T-cell (primary cell): ENCODE measurements around the gene KIAA2012. TPM values are rescaled to one million over a fixed set of nuclear protein-coding genes. Genes with fewer than 3 reads are reported as not detected.
A peak's percentile ranks its signal among the peaks of the same experiment; 100 is the strongest.

Source experiments
- ATAC-seq, 4 experiments: fragments of 200-7000 bp in 3 of 4; fragments of 150-1000 bp in 1 of 4; cut with Tn5 transposase; replicated peaks in 1 of 4; 1 replicate in 3 of 4; 2 replicates in 1 of 4; pipeline ENCODE4 v1.10.0; 2021; ENCODE audit warnings: moderate library complexity in 3 of 4, mild to moderate bottlenecking in 2 of 4, moderate number of reproducible peaks in 1 of 4
- CTCF ChIA-PET, 2 donors: fragments of 300-600 bp; sonication (Branson Sonifier 250); formaldehyde crosslinking; loops; one replicate each; lab custom pipeline; 2022; ENCODE audit warnings: antibody characterized with exemption in 2 of 2; lab: Charles Lee
- POLR2A ChIA-PET, 2 donors: fragments of 300-600 bp; sonication (Branson Sonifier 250); formaldehyde crosslinking; loops; one replicate each; lab custom pipeline; 2022; ENCODE audit warnings: antibody characterized with exemption in 2 of 2; lab: Charles Lee
- DNase-seq, 35 experiments: peaks; one replicate each; pipeline versions ENCODE4 v3.0.0 to v3.0.0-alpha.2; 2013 to 2023
- H3K27ac ChIP-seq: one replicate; pipeline ENCODE4 v1.5.1; 2013; ENCODE audit warnings: low read length
- H3K27me3 ChIP-seq, 2 experiments: replicated peaks in 1 of 2; 1 replicate in 1 of 2; 2 replicates in 1 of 2; pipeline versions ENCODE4 v1.6.1 to v1.7.0; 2013; ENCODE audit warnings: low read length in 1 of 2, mixed read lengths in 1 of 2; ENCODE audit not compliant: control insufficient read depth in 2 of 2, insufficient read depth in 2 of 2; ENCODE audit errors: extremely low read depth in 1 of 2
- H3K36me3 ChIP-seq, 2 donors: 1 replicate in 1 of 2; 2 replicates in 1 of 2; pipeline versions ENCODE4 v1.6.1 to v1.7.0; 2013; ENCODE audit warnings: low read length in 1 of 2; ENCODE audit not compliant: control insufficient read depth in 2 of 2, insufficient read depth in 1 of 2; ENCODE audit errors: extremely low read depth in 1 of 2
- H3K4me1 ChIP-seq, 2 experiments: 1 replicate in 1 of 2; 2 replicates in 1 of 2; pipeline versions ENCODE4 v1.6.1 to v1.7.0; 2013; ENCODE audit warnings: low read length in 2 of 2, mixed read lengths in 1 of 2; ENCODE audit not compliant: insufficient read depth in 2 of 2, control insufficient read depth in 1 of 2; ENCODE audit errors: extremely low read depth in 1 of 2
- H3K4me3 ChIP-seq, 2 donors: 1 replicate in 1 of 2; 2 replicates in 1 of 2; pipeline versions ENCODE4 v1.5.1 to v1.7.0; 2013; ENCODE audit warnings: mild to moderate bottlenecking in 2 of 2, low read length in 1 of 2, moderate library complexity in 1 of 2; ENCODE audit not compliant: control insufficient read depth in 1 of 2; ENCODE audit errors: extremely low read depth in 1 of 2
- H3K9me3 ChIP-seq: 2 replicates; pipeline ENCODE4 v1.7.0; 2013
- H3K27ac Mint-ChIP-seq, 2 donors: one replicate each; pipeline ENCODE4 v1.8.0; 2020 to 2021; ENCODE audit warnings: mild to moderate bottlenecking in 2 of 2, mixed read lengths in 2 of 2
- H3K27me3 Mint-ChIP-seq, 2 donors: one replicate each; pipeline ENCODE4 v1.8.0; 2021 to 2022; ENCODE audit warnings: mixed read lengths in 2 of 2
- H3K36me3 Mint-ChIP-seq: one replicate; pipeline ENCODE4 v1.8.0; 2021; ENCODE audit warnings: mixed read lengths
- H3K4me1 Mint-ChIP-seq, 3 donors: one replicate each; pipeline ENCODE4 v1.8.0; 2020 to 2022; ENCODE audit warnings: mixed read lengths in 3 of 3, mild to moderate bottlenecking in 1 of 3
- H3K4me3 Mint-ChIP-seq, 3 donors: one replicate each; pipeline ENCODE4 v1.8.0; 2020 to 2022; ENCODE audit warnings: mild to moderate bottlenecking in 3 of 3, mixed read lengths in 3 of 3, moderate library complexity in 3 of 3
- H3K9me3 Mint-ChIP-seq, 3 donors: one replicate each; pipeline ENCODE4 v1.8.0; 2020 to 2022; ENCODE audit warnings: mixed read lengths in 3 of 3
- WGBS: methylation state at CpG from one replicate; pipeline ENCODE4 v1.1.5; 2013; ENCODE audit warnings: missing lambda C conversion rate; ENCODE audit not compliant: insufficient coverage; 5-methylcytosine and 5-hydroxymethylcytosine counted together
- total RNA-seq, 35 experiments: library from RNA in 6 of 35; stranded (reverse) in 6 of 35; fragments of 120-200 nt in 1 of 35; gene quantifications; one replicate each; pipeline versions ENCODE4 v1.2.1 to v1.2.4 and lab custom pipeline; 2013 to 2026

The KIAA2012 gene
- total RNA-seq, 5 donors from 2014 or later (not counting 1 experiment from before 2014, with no cell fraction given) = not detected

DNA sequence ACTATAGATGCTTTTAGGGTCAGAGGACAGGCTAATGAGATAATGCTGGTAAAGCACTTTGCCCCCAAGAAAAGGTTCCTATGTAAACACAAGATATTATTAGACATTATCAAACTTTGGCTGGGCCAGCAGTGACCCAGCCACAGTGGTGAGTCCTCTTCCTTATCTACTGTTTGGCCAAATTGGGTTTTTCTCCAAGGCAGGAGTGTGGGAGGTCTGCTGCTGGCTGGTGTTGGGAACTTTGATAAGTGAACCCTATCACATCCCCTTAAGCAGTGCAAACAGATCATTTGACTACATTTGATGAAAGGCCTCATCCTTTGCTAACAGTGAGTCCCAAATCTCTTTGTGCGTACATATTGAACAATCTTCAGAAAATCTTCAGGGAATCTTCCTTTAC, 23.2 kb upstream of the KIAA2012 start:
- Mint-ChIP-seq H3K4me3 (no peak overlapping the region), H3K4me1 (no peaks in the 10 kb centered on the region), H3K36me3 (no peaks in the 10 kb centered on the region), H3K27ac (no peak overlapping the region), H3K9me3 (no peaks in the 10 kb centered on the region), H3K27me3 (peaks cover 39 to 44% of the 10 kb centered on the region in 2 donors)
- WGBS = no CpG with 5 or more reads among the region's 1 CpG
- DNase-seq (no peak), ATAC-seq (no peak)
- POLR2A ChIA-PET = no interaction called here
- Histone ChIP-seq H3K4me3 (no peak overlapping the region), H3K9me3 (no peaks in the 10 kb centered on the region), H3K4me1 (no peaks in the 10 kb centered on the region), H3K27ac (no peak overlapping the region), H3K36me3 (no peaks in the 10 kb centered on the region), H3K27me3 (peaks cover 0 to 14% of the 10 kb centered on the region in 2 experiments)
- CTCF ChIA-PET = interaction anchor here in 1 of 2 donors (0.6 kb wide), 2 partner anchors 330 to 444 kb away, joined by 3 to 9 read pairs; no protein-coding TSS in a partner anchor

DNA sequence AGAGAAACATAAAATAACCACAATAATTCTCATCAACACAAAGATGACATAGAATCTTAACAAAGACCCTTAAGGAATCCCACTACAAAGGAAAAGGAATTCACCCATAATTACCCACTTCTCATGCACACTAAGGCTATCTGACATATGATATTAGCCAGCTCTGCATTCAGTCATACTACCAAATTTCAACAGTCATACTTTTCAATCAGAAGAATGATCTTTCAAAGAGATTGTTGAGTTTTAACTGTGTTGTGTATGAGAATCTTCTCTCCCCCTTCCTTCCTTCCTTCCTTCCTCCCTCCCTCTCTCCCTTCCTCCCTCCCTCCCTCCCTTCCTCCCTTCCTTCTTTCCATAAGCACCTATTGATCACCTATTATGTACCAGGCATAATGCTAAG, 22.4 kb upstream of the KIAA2012 start:
- no peaks in the 10 kb centered on the region for H3K9me3 Mint-ChIP-seq
- no peaks in the 10 kb centered on the region for H3K9me3 ChIP-seq
- ChIA-PET CTCF (no interaction called here), POLR2A (interaction anchor here in 1 of 2 donors (0.7 kb wide), 1 partner anchor 659 kb away, joined by 3 read pairs; no protein-coding TSS in a partner anchor)
- DNase-seq (no peak), ATAC-seq (no peak)
- no peak overlapping the region for H3K4me3 Mint-ChIP-seq
- peaks cover 0 to 17% of the 10 kb centered on the region in 2 experiments for H3K27me3 ChIP-seq
- no peaks in the 10 kb centered on the region for H3K4me1 ChIP-seq
- no peaks in the 10 kb centered on the region for H3K4me1 Mint-ChIP-seq
- no peak overlapping the region for H3K27ac Mint-ChIP-seq
- no peak overlapping the region for H3K27ac ChIP-seq
- H3K36me3 Mint-ChIP-seq = no peaks in the 10 kb centered on the region
- no peak overlapping the region for H3K4me3 ChIP-seq
- H3K27me3 Mint-ChIP-seq = peaks cover 38 to 41% of the 10 kb centered on the region in 2 donors
- H3K36me3 ChIP-seq = no peaks in the 10 kb centered on the region

DNA sequence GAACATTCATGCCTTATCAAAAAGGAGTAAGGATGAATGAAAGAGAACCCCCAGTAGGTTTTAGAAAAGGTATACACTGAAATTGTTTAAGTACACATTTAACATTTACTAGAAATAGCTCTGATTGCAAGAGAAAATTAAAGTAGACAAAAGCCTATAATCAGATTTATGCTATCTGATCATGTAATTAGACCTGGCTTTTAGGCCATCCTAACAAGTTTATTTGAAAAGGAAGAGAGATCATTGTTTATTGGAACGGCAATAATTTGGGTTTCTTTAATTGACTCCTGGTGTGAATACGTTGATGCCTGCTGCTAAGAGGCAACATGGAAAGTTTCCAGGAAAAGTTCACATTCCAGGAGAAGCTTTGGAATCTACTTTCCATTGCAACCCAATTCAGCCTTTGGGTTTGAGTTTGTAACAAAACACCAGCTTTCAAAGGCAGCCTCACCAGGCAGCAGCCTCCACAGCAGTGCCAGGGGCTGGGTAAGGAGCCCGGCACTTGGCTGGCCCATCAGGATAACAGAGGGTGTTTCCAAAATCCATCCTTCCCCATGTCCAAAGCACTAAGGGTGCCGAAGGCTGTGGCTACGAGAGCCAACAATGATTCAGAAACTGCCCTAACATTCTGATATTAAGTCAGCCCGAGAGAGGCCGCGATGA, 21.4 kb upstream of the KIAA2012 start:
- no peak overlapping the region for H3K27ac ChIP-seq
- Mint-ChIP-seq H3K27ac (no peak overlapping the region), H3K4me1 (no peaks in the 10 kb centered on the region), H3K36me3 (no peaks in the 10 kb centered on the region), H3K27me3 (peaks cover 40 to 43% of the 10 kb centered on the region in 2 donors), H3K9me3 (no peaks in the 10 kb centered on the region), H3K4me3 (no peak overlapping the region)
- no peaks in the 10 kb centered on the region for H3K36me3 ChIP-seq
- ChIA-PET CTCF (no interaction called here), POLR2A (no interaction called here)
- H3K4me1 ChIP-seq = no peaks in the 10 kb centered on the region
- H3K4me3 ChIP-seq = no peak overlapping the region
- H3K27me3 ChIP-seq = peaks cover 0 to 22% of the 10 kb centered on the region in 2 experiments
- 90% methylated on average over 2 of the region's 8 CpGs for WGBS
- DNase-seq (no peak), ATAC-seq (no peak)
- no peaks in the 10 kb centered on the region for H3K9me3 ChIP-seq

DNA sequence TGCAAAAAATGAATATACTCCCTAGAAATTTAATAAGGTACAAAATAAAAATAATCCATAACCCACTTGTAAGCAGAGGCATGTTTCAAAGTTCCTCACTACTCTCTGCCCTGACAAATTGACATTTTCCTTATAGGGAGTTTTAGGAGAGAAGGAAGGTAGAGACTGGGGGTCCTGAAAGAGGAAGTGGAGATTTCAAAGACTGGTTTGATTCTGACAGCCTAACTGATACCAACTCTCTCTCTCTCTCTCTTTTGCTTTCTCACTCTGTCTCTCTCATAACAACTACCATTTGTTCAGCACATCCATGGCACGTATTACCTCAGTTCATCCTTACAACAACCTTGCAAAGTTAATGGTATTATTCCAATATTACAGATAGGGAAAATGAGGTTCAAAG, 20.8 kb upstream of the KIAA2012 start:
- Histone ChIP-seq H3K27ac (no peak overlapping the region), H3K9me3 (no peaks in the 10 kb centered on the region), H3K36me3 (no peaks in the 10 kb centered on the region), H3K4me1 (no peaks in the 10 kb centered on the region), H3K27me3 (peaks cover 0 to 22% of the 10 kb centered on the region in 2 experiments), H3K4me3 (no peak overlapping the region)
- POLR2A ChIA-PET = no interaction called here
- H3K4me1 Mint-ChIP-seq = no peaks in the 10 kb centered on the region
- H3K9me3 Mint-ChIP-seq = no peaks in the 10 kb centered on the region
- WGBS = no CpG with 5 or more reads among the region's 1 CpG
- no peak for DNase-seq
- no peak overlapping the region for H3K4me3 Mint-ChIP-seq
- no peak overlapping the region for H3K27ac Mint-ChIP-seq
- CTCF ChIA-PET = no interaction called here
- no peak for ATAC-seq
- H3K36me3 Mint-ChIP-seq = no peaks in the 10 kb centered on the region
- H3K27me3 Mint-ChIP-seq = peaks cover 37 to 43% of the 10 kb centered on the region in 2 donors

DNA sequence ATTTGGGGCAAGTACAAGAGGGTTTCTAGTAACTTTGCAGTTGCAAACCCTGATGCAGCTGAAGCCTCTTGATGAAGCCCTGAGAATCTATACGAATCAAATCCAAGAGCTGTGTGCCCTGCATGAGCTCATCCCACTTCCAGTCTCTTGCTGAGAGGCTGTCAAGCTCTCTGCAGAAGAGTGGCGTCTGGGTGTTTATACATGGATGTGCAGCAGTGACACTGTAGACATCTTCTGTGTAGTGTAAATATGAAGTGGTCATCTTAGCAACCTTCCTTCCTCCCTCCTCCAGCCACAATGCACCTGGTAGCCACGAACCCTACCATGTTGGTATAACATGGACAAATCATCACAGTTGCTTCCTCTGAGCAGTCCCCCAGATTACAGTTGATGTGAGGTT, 18.4 kb upstream of the KIAA2012 start:
- Mint-ChIP-seq H3K27ac (no peak overlapping the region), H3K36me3 (no peaks in the 10 kb centered on the region), H3K4me1 (no peaks in the 10 kb centered on the region), H3K9me3 (no peaks in the 10 kb centered on the region), H3K4me3 (no peak overlapping the region), H3K27me3 (peaks cover 31 to 46% of the 10 kb centered on the region in 2 donors)
- no peak overlapping the region for H3K27ac ChIP-seq
- no peak overlapping the region for H3K4me3 ChIP-seq
- CTCF ChIA-PET = interaction anchor here in 1 of 2 donors (1.3 kb wide), 1 partner anchor 22 kb away, joined by 3 read pairs; no protein-coding TSS in a partner anchor
- POLR2A ChIA-PET = interaction anchor here in 1 of 2 donors (0.5 kb wide), 1 partner anchor 664 kb away, joined by 3 read pairs; no protein-coding TSS in a partner anchor
- no CpG with 5 or more reads among the region's 3 CpGs for WGBS
- no peaks in the 10 kb centered on the region for H3K4me1 ChIP-seq
- DNase-seq = no peak
- no peaks in the 10 kb centered on the region for H3K36me3 ChIP-seq
- H3K9me3 ChIP-seq = no peaks in the 10 kb centered on the region
- peaks cover 0 to 20% of the 10 kb centered on the region in 2 experiments for H3K27me3 ChIP-seq
- ATAC-seq = no peak

DNA sequence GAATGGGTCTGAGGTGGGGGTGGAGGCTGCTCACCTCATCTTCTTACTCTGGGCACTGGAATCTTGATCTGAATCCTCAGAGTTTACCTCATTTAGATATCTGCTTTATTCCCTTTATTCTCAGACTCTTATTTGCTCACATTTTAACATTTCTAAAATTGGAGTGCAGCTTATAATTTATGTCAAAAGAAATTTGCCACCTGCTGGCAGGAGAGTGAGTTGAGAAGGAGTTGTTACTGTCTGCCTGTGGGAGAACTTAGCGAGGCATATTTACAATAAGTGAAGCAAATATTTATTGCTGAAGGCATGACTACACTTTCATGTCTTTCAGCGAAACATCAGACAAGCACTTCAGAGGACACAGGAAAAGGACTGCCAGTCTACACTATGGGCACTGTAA, 16.4 kb upstream of the KIAA2012 start:
- Histone ChIP-seq H3K27ac (no peak overlapping the region), H3K9me3 (no peaks in the 10 kb centered on the region), H3K27me3 (peaks cover 0 to 22% of the 10 kb centered on the region in 2 experiments), H3K36me3 (no peaks in the 10 kb centered on the region), H3K4me1 (no peaks in the 10 kb centered on the region), H3K4me3 (no peak overlapping the region)
- Mint-ChIP-seq H3K27ac (no peak overlapping the region), H3K9me3 (no peaks in the 10 kb centered on the region), H3K36me3 (no peaks in the 10 kb centered on the region), H3K27me3 (peaks cover 32 to 46% of the 10 kb centered on the region in 2 donors), H3K4me1 (no peaks in the 10 kb centered on the region), H3K4me3 (no peak overlapping the region)
- WGBS = no CpG with 5 or more reads among the region's 2 CpGs
- peak in 1 of 35 experiments; percentile 19 for DNase-seq
- ChIA-PET POLR2A (no interaction called here), CTCF (interaction anchor here in 1 of 2 donors (0.8 kb wide), 1 partner anchor 196 kb away, joined by 4 read pairs; no protein-coding TSS in a partner anchor)
- no peak for ATAC-seq
